SK-N-SH (cell line): ENCODE results near the gene ROM1. TPM values are rescaled to one million over a fixed set of nuclear protein-coding genes. Genes with fewer than 3 reads are reported as not detected.

Source experiments
- CTCF ChIA-PET: fragments of 300-600, 350-600 bp; formaldehyde crosslinking; extraction: SDS; loops from one replicate; lab custom pipeline; 2021; lab: Yijun Ruan, JAX
- POLR2A ChIA-PET: fragments of 350-600 bp; sonication (Branson Sonifier 250); formaldehyde crosslinking; extraction: SDS; loops from one replicate; lab custom pipeline; 2020; ENCODE audit warnings: antibody characterized with exemption, inconsistent platforms; lab: Yijun Ruan, JAX
- DNase-seq: peaks from one replicate; pipeline ENCODE4 v3.0.0; 2012
- H2AFZ ChIP-seq: fragments of 200-600 bp; sonication (generic); 2 replicates; pipeline ENCODE4 v1.8.1; 2016; ENCODE audit warnings: antibody characterized with exemption, mild to moderate bottlenecking, low read depth
- H3F3A ChIP-seq: fragments of 200-600 bp; sonication (generic); replicated peaks from 2 replicates; pipeline ENCODE3; 2016; ENCODE audit warnings: antibody characterized with exemption, mild to moderate bottlenecking; ENCODE audit not compliant: insufficient read depth
- H3K27ac ChIP-seq, 2 experiments: fragments of 200-500 bp in 1 of 2; fragments of 200-600 bp in 1 of 2; sonication (Bioruptor generic) in 1 of 2; sonication (generic), shearing (Covaris generic) in 1 of 2; 2 replicates each; pipeline versions ENCODE4 v1.5.1 to v1.6.1; 2014 to 2016; ENCODE audit warnings: low read depth in 2 of 2, inconsistent platforms in 1 of 2, low read length in 1 of 2, mild to moderate bottlenecking in 1 of 2, mixed read lengths in 1 of 2
- H3K27me3 ChIP-seq: fragments of 200-600 bp; sonication (generic), shearing (Covaris generic); 2 replicates; pipeline ENCODE4 v1.6.1; 2016; ENCODE audit warnings: mixed run types; ENCODE audit not compliant: insufficient read depth
- H3K36me3 ChIP-seq, 2 experiments: fragments of 200-500 bp in 1 of 2; fragments of 200-600 bp in 1 of 2; sonication (Bioruptor generic) in 1 of 2; sonication (generic) in 1 of 2; replicated peaks in 1 of 2; 2 replicates each; pipeline versions ENCODE3 to v1.5.1; 2014 to 2016; ENCODE audit warnings: low read length in 1 of 2, mild to moderate bottlenecking in 1 of 2; ENCODE audit not compliant: insufficient read depth in 2 of 2, control insufficient read depth in 1 of 2
- H3K4me1 ChIP-seq, 2 experiments: fragments of 200-500 bp in 1 of 2; fragments of 200-600 bp in 1 of 2; sonication (Bioruptor generic) in 1 of 2; sonication (generic), shearing (Covaris generic) in 1 of 2; 2 replicates each; pipeline versions ENCODE4 v1.5.1 to v1.6.1; 2014 to 2016; ENCODE audit warnings: low read depth in 1 of 2, low read length in 1 of 2, mixed run types in 1 of 2; ENCODE audit not compliant: insufficient read depth in 2 of 2, control insufficient read depth in 1 of 2
- H3K4me2 ChIP-seq: fragments of 200-600 bp; sonication (generic), shearing (Covaris generic); 2 replicates; pipeline ENCODE4 v1.6.1; 2017; ENCODE audit warnings: mixed run types
- H3K4me3 ChIP-seq, 2 experiments: fragments of 200-500 bp in 1 of 2; fragments of 200-600 bp in 1 of 2; sonication (Bioruptor generic) in 1 of 2; sonication (generic), shearing (Covaris generic) in 1 of 2; 2 replicates each; pipeline versions ENCODE4 v1.5.1 to v1.8.1; 2014 to 2016; ENCODE audit warnings: low read depth in 2 of 2, inconsistent platforms in 1 of 2, low read length in 1 of 2, mild to moderate bottlenecking in 1 of 2, mixed read lengths in 1 of 2, moderate library complexity in 1 of 2
- H3K79me2 ChIP-seq: fragments of 200-600 bp; sonication (generic); 2 replicates; pipeline ENCODE4 v1.8.1; 2017; ENCODE audit warnings: mild to moderate bottlenecking; ENCODE audit not compliant: insufficient read depth
- H3K9ac ChIP-seq: fragments of 200-600 bp; sonication (generic); 2 replicates; pipeline ENCODE4 v1.6.1; 2017; ENCODE audit warnings: mixed run types
- H3K9me2 ChIP-seq: fragments of 200-600 bp; sonication (generic); 2 replicates; pipeline ENCODE4 v1.6.1; 2017; ENCODE audit warnings: mixed run types
- H3K9me3 ChIP-seq: fragments of 200-600 bp; sonication (generic); 2 replicates; pipeline ENCODE4 v1.6.1; 2017; ENCODE audit warnings: mixed run types, mild to moderate bottlenecking, moderate library complexity
- H4K20me1 ChIP-seq: fragments of 200-600 bp; sonication (generic); 2 replicates; pipeline ENCODE4 v1.6.1; 2017; ENCODE audit warnings: mild to moderate bottlenecking, mixed run types; ENCODE audit not compliant: insufficient read depth
- CHD2 ChIP-seq: fragments of 150-350 bp; IDR thresholded peaks from 2 replicates; pipeline ENCODE4 v1.6.1; 2018; ENCODE audit warnings: low read length; ENCODE audit not compliant: partially characterized antibody
- EZH2phosphoT487 ChIP-seq: fragments of 200-600 bp; sonication (generic); IDR thresholded peaks from 2 replicates; pipeline ENCODE4 v1.6.1; 2017; ENCODE audit warnings: low read depth, mixed run types, mild to moderate bottlenecking, antibody characterized with exemption, moderate library complexity, borderline replicate concordance
- FOSL2 ChIP-seq: IDR thresholded peaks from 2 replicates; pipeline ENCODE4 v1.4.0; 2012; ENCODE audit warnings: low read depth, mild to moderate bottlenecking, moderate library complexity, borderline replicate concordance
- FOXJ3 ChIP-seq: sonication (generic); formaldehyde crosslinking; IDR thresholded peaks from 2 replicates; pipeline ENCODE4 v1.5.1; 2020; ENCODE audit warnings: mild to moderate bottlenecking, missing genetic modification reagents
- MEF2A ChIP-seq: IDR thresholded peaks from 2 replicates; pipeline ENCODE4 v1.4.0; 2012; ENCODE audit warnings: low read depth, borderline replicate concordance
- MXI1 ChIP-seq: IDR thresholded peaks from 2 replicates; pipeline ENCODE4 v1.6.1; 2012; ENCODE audit warnings: mild to moderate bottlenecking, low read depth, low read length, improper control_type of control experiment
- PBX3 ChIP-seq: IDR thresholded peaks from 2 replicates; pipeline ENCODE4; 2012
- RCOR1 ChIP-seq: fragments of 150-350 bp; IDR thresholded peaks from 2 replicates; pipeline ENCODE4 v1.6.1; 2017; ENCODE audit warnings: antibody characterized with exemption, low read length
- REST ChIP-seq: IDR thresholded peaks from 2 replicates; pipeline ENCODE4 v1.6.1; 2012; ENCODE audit warnings: mild to moderate bottlenecking, low read depth, low read length, moderate library complexity
- RFX5 ChIP-seq: IDR thresholded peaks from 2 replicates; pipeline ENCODE4 v1.6.1; 2012; ENCODE audit warnings: mild to moderate bottlenecking, improper control_type of control experiment, low read length
- RXRA ChIP-seq: IDR thresholded peaks from 2 replicates; pipeline ENCODE4 v1.4.0; 2012; ENCODE audit warnings: low read depth, mild to moderate bottlenecking, borderline replicate concordance
- SMC3 ChIP-seq: IDR thresholded peaks from 2 replicates; pipeline ENCODE4 v1.6.1; 2012; ENCODE audit warnings: low read depth, low read length, improper control_type of control experiment
- TAF1 ChIP-seq: IDR thresholded peaks from 2 replicates; pipeline ENCODE4 v1.6.1; 2012; ENCODE audit warnings: low read depth, mild to moderate bottlenecking, low read length, moderate library complexity, borderline replicate concordance
- TCF12 ChIP-seq: IDR thresholded peaks from 2 replicates; pipeline ENCODE4 v1.4.0; 2012
- TEAD4 ChIP-seq: IDR thresholded peaks from 2 replicates; pipeline ENCODE4 v1.4.0; 2012; ENCODE audit warnings: mild to moderate bottlenecking, borderline replicate concordance; ENCODE audit not compliant: insufficient read depth
- WGBS: methylation state at CpG from one replicate; pipeline ENCODE4 v1.1.6; 2017; ENCODE audit warnings: low lambda C conversion rate; 5-methylcytosine and 5-hydroxymethylcytosine counted together
- polyA plus RNA-seq, 3 experiments: library from polyadenylated mRNA; depleted of rRNA; stranded (reverse); fragments of >200 nt; gene quantifications; 2 replicates each; pipeline ENCODE4 v1.2.3, GENCODE V29; 2012
- TF ChIP-seq, protein P1 (sequence below): IDR thresholded peaks from 2 replicates; pipeline ENCODE4 v1.4.0; 2012; ENCODE audit warnings: low read depth, borderline replicate concordance

The ROM1 gene
- polyA plus RNA-seq, 1 of the 3 experiments (the other 2 are of a cell fraction) = 7.3 TPM

- TF ChIP-seq REST (peak; percentile 78), FOXJ3 (CRISPR knock-in tag) (no peak), TEAD4 (no peak), CHD2 (peak; percentile 96), MXI1 (peak; percentile 64)
- TF ChIP-seq, protein P1, sequence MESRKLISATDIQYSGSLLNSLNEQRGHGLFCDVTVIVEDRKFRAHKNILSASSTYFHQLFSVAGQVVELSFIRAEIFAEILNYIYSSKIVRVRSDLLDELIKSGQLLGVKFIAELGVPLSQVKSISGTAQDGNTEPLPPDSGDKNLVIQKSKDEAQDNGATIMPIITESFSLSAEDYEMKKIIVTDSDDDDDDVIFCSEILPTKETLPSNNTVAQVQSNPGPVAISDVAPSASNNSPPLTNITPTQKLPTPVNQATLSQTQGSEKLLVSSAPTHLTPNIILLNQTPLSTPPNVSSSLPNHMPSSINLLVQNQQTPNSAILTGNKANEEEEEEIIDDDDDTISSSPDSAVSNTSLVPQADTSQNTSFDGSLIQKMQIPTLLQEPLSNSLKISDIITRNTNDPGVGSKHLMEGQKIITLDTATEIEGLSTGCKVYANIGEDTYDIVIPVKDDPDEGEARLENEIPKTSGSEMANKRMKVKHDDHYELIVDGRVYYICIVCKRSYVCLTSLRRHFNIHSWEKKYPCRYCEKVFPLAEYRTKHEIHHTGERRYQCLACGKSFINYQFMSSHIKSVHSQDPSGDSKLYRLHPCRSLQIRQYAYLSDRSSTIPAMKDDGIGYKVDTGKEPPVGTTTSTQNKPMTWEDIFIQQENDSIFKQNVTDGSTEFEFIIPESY = peak; percentile 92
Observed at GRCh38 chr11:62573592-62574362, 39.3 kb upstream of the ROM1 start, which contains the start of gene EEF1G (continued).

DNA sequence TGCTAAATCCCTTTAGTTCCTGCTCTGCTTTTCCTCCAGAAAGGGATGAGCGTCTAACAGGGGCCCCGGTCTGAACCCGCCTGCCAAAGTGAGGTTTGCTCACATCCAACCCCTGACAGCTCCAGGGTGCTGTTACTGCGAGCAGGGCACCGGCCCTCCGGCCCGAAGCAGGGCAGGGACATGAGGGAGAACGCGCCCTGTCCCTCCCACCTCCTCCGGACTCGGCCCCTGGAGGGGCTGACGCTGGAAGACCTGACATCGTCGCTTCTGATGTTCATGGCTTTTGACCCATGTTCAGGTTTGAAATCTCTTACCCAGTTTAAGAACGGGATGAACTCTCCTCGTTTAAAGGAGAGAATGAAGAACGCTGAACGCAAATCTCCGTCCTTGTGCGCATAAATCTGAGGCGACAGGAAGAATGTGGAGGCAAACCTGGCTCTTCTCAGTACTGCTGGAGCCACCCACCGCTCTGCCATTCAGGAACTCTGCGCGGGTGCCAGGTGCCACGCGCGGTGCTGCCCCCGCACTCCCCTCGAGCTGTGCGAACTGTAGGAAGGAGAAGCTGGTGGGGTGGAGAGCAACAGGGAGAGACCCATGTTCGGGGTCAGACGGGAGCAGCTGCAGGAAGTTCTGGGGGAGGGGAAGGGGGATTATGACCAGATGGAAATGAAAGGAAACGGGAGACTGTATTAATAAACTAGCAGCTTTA, 38.5 kb upstream of the ROM1 start:
- Histone ChIP-seq H4K20me1 (peaks cover 27% of the 10 kb centered on the region), H3K79me2 (peaks cover 60% of the 10 kb centered on the region), H3K4me1 (peaks cover 19 to 28% of the 10 kb centered on the region in 2 experiments; a peak in 3 of 4 replicates), H3K4me2 (peak overlapping the region; percentile 80), H3K27me3 (no peaks in the 10 kb centered on the region), H3K36me3 (peaks cover 34 to 57% of the 10 kb centered on the region in 2 experiments), H3K9me2 (no peaks in the 10 kb centered on the region), H3K27ac (peak overlapping the region; percentile 83 to 87), H3K4me3 (peak overlapping the region; percentile 52 to 63), H3F3A (peaks cover 13% of the 10 kb centered on the region), H3K9me3 (no peaks in the 10 kb centered on the region), H3K9ac (peak overlapping the region; percentile 82), H2AFZ (peak overlapping the region; percentile 61)
- DNase-seq = peak; percentile 67
- CTCF ChIA-PET = interaction anchor here (0.7 to 3.2 kb wide), 7 partner anchors 13 to 180 kb away, joined by 3 to 14 read pairs (median 3); partner anchors contain the start of gene TUT1
- 38% methylated on average over 25 of the region's 33 CpGs for WGBS
- POLR2A ChIA-PET = interaction anchor here (0.6 to 2.0 kb wide), 25 partner anchors 9 to 759 kb away, joined by 3 to 47 read pairs (median 4); partner anchors contain the start of genes AHNAK, B3GAT3, C11orf98 and CSKMT
- TF ChIP-seq TAF1 (no peak), FOSL2 (no peak), FOXJ3 (CRISPR knock-in tag) (no peak), MEF2A (no peak), SMC3 (no peak), EZH2phosphoT487 (no peak), REST (no peak), PBX3 (no peak; the same call in 1 of the 2 replicates), RXRA (no peak), TCF12 (no peak), RFX5 (no peak), RCOR1 (no peak)
